Naive thymus-derived CD8-positive, alpha-beta T cell (primary cell): Measurements from ENCODE around the gene DENND5A. TPM values are rescaled to one million over a fixed set of nuclear protein-coding genes. Genes with fewer than 3 reads are reported as not detected.
"Not testable (repeated sequence)": the region's sequence is repeated elsewhere in the genome, so short reads cannot be mapped to it uniquely, and the experiment has no call there.

Experiments used
- ATAC-seq, 2 donors: fragments of 150-1000 bp; cut with Tn5 transposase in 1 of 2; sonication (Bioruptor Pico), chemical (Tn5 transposase) in 1 of 2; 1 replicate in 1 of 2; 2 replicates in 1 of 2; pipeline ENCODE4 v1.10.0; 2021; ENCODE audit warnings: mild to moderate bottlenecking in 2 of 2, moderate library complexity in 2 of 2
- POLR2A ChIA-PET: fragments of 350-600 bp; sonication (Branson Sonifier 250); formaldehyde crosslinking; loops from one replicate; lab custom pipeline; 2021; ENCODE audit warnings: antibody characterized with exemption; lab: Charles Lee
- DNase-seq, 10 donors: peaks; one replicate each; pipeline versions ENCODE4 v3.0.0 to v3.0.0-alpha.2; 2020 to 2022
- H3K27ac Mint-ChIP-seq, 10 donors: one replicate each; pipeline ENCODE4 v1.8.0; 2020 to 2022; ENCODE audit warnings: mild to moderate bottlenecking in 10 of 10, mixed read lengths in 10 of 10, moderate library complexity in 4 of 10, inconsistent platforms in 1 of 10
- H3K27me3 Mint-ChIP-seq, 5 donors: one replicate each; pipeline ENCODE4 v1.8.0; 2021 to 2022; ENCODE audit warnings: mixed read lengths in 5 of 5
- H3K36me3 Mint-ChIP-seq, 3 donors: one replicate each; pipeline ENCODE4 v1.8.0; 2020 to 2022; ENCODE audit warnings: mixed read lengths in 3 of 3, mild to moderate bottlenecking in 2 of 3, inconsistent platforms in 1 of 3
- H3K4me1 Mint-ChIP-seq, 4 donors: one replicate each; pipeline ENCODE4 v1.8.0; 2021 to 2022; ENCODE audit warnings: mixed read lengths in 4 of 4
- H3K4me3 Mint-ChIP-seq, 10 donors: one replicate each; pipeline ENCODE4 v1.8.0; 2020 to 2022; ENCODE audit warnings: mild to moderate bottlenecking in 10 of 10, mixed read lengths in 10 of 10, moderate library complexity in 6 of 10, inconsistent platforms in 1 of 10
- H3K9me3 Mint-ChIP-seq, 9 donors: one replicate each; pipeline ENCODE4 v1.8.0; 2020 to 2022; ENCODE audit warnings: mixed read lengths in 9 of 9, mild to moderate bottlenecking in 3 of 9, inconsistent platforms in 1 of 9, moderate library complexity in 1 of 9
- polyA plus RNA-seq, 3 donors: library from polyadenylated mRNA; unstranded; fragments of 300-500 nt; fragmentation: Illumina TruSeq; gene quantifications; one replicate each; pipeline ENCODE4 v1.2.3, GENCODE V29; 2021
- total RNA-seq, 8 experiments: library from RNA in 2 of 8; stranded (reverse) in 2 of 8; gene quantifications; one replicate each; pipeline ENCODE4 v1.2.3 and lab custom pipeline; 2021 to 2026

DENND5A gene
- total and polyA plus RNA-seq, 5 experiments from 2014 or later = 26.4 to 122 (median 65.3) TPM

GRCh38 chr11:9263840-9264315, 1.3 kb downstream of the DENND5A start:
- Mint-ChIP-seq H3K9me3 (no peaks in the 10 kb centered on the region), H3K4me1 (peaks cover 30 to 53% (median 45%) of the 10 kb centered on the region in 4 donors), H3K36me3 (no peaks in the 10 kb centered on the region), H3K27ac (peak overlapping the region; percentile 48 to 98 (median 94)), H3K27me3 (peaks cover 0 to 1% (median 0%) of the 10 kb centered on the region in 5 donors), H3K4me3 (peak overlapping the region; percentile 87 to 100 (median 97))
- DNase-seq (peak in 6 of 10 donors; percentile 7 to 57 (median 38)), ATAC-seq (peak; percentile 65 to 66)
- POLR2A ChIA-PET = interaction anchor here (0.7 to 4.4 kb wide), 6 partner anchors 11 to 197 kb away, joined by 3 to 42 read pairs (median 11); partner anchors contain the start of genes TMEM41B and ZNF143

GRCh38 chr11:9260838-9261146, 4.4 kb downstream of the DENND5A start:
- H3K36me3 Mint-ChIP-seq = peaks cover 0 to 11% (median 3%) of the 10 kb centered on the region in 3 donors
- H3K27me3 Mint-ChIP-seq, H3K9me3 Mint-ChIP-seq: not testable (repeated sequence)
- peak overlapping the region in 9 of 10 donors; percentile 45 to 86 (median 68) for H3K27ac Mint-ChIP-seq
- peak in 2 of 10 donors; percentile 17 to 22 for DNase-seq
- peak overlapping the region; percentile 25 to 79 (median 66) for H3K4me3 Mint-ChIP-seq
- ATAC-seq = peak in 1 of 2 donors; percentile 21
- POLR2A ChIA-PET = interaction anchor here (0.5 to 1.4 kb wide), 4 partner anchors 8 to 200 kb away, joined by 3 to 9 read pairs (median 4); partner anchors contain the start of gene ZNF143
- peaks cover 28 to 54% (median 45%) of the 10 kb centered on the region in 4 donors for H3K4me1 Mint-ChIP-seq

GRCh38 chr11:9259981-9260837, 4.9 kb downstream of the DENND5A start:
- Mint-ChIP-seq H3K4me3 (peak overlapping the region in 9 of 10 donors; percentile 20 to 72 (median 60)), H3K4me1 (peaks cover 28 to 54% (median 43%) of the 10 kb centered on the region in 4 donors), H3K36me3 (peaks cover 0 to 17% (median 3%) of the 10 kb centered on the region in 3 donors), H3K27me3 (no peaks in the 10 kb centered on the region), H3K9me3 (no peaks in the 10 kb centered on the region), H3K27ac (peak overlapping the region in 5 of 10 donors; percentile 2 to 66 (median 61))
- ATAC-seq = no peak
- DNase-seq = no peak
- POLR2A ChIA-PET = interaction anchor here (0.5 to 1.4 kb wide), 6 partner anchors 8 to 299 kb away, joined by 3 to 9 read pairs (median 4); partner anchors contain the start of gene ZNF143

- H3K27me3 Mint-ChIP-seq, H3K4me3 Mint-ChIP-seq, H3K9me3 Mint-ChIP-seq, DNase-seq, ATAC-seq, POLR2A ChIA-PET: not testable (repeated sequence)
- peaks cover 29 to 60% (median 41%) of the 10 kb centered on the region in 4 donors for H3K4me1 Mint-ChIP-seq
- peak overlapping the region in 3 of 10 donors; percentile 11 to 43 (median 11) for H3K27ac Mint-ChIP-seq
- H3K36me3 Mint-ChIP-seq = peaks cover 0 to 22% (median 7%) of the 10 kb centered on the region in 3 donors
Observed at GRCh38 chr11:9258279-9258678, 6.9 kb downstream of the DENND5A start.

GRCh38 chr11:9254416-9254815, 10.7 kb downstream of the DENND5A start:
- no peaks in the 10 kb centered on the region for H3K27me3 Mint-ChIP-seq

GRCh38 chr11:9253086-9253485, 12.1 kb downstream of the DENND5A start:
- Mint-ChIP-seq H3K9me3 (no peaks in the 10 kb centered on the region), H3K27ac (peak overlapping the region in 9 of 10 donors; percentile 55 to 91 (median 75)), H3K4me3 (peak overlapping the region in 6 of 10 donors; percentile 11 to 72 (median 29)), H3K36me3 (peaks cover 0 to 17% (median 5%) of the 10 kb centered on the region in 3 donors), H3K27me3 (no peaks in the 10 kb centered on the region), H3K4me1 (peaks cover 20 to 66% (median 51%) of the 10 kb centered on the region in 4 donors)
- DNase-seq = no peak
- POLR2A ChIA-PET = interaction anchor here (4.9 kb wide), 1 partner anchor 11 kb away, joined by 42 read pairs; the partner anchor contains the start of gene DENND5A
- no peak for ATAC-seq

More at GRCh38 chr11:9254416-9254815, 10.7 kb downstream of the DENND5A start:
- no peak for DNase-seq
- H3K4me1 Mint-ChIP-seq = peaks cover 18 to 64% (median 40%) of the 10 kb centered on the region in 4 donors
- POLR2A ChIA-PET = interaction anchor here (1.1 to 4.9 kb wide), 2 partner anchors 10 to 207 kb away, joined by 3 to 42 read pairs; partner anchors contain the start of genes DENND5A and ZNF143
- H3K36me3 Mint-ChIP-seq = peaks cover 0 to 22% (median 7%) of the 10 kb centered on the region in 3 donors
- peak overlapping the region in 1 of 10 donors; percentile 13 for H3K4me3 Mint-ChIP-seq
- H3K27ac Mint-ChIP-seq = peak overlapping the region in 8 of 10 donors; percentile 0 to 78 (median 34)
- H3K9me3 Mint-ChIP-seq = no peaks in the 10 kb centered on the region
- no peak for ATAC-seq

- H3K36me3 Mint-ChIP-seq = peaks cover 0 to 16% (median 5%) of the 10 kb centered on the region in 3 donors
- H3K4me3 Mint-ChIP-seq = peak overlapping the region; percentile 13 to 78 (median 68)
- H3K9me3 Mint-ChIP-seq = no peaks in the 10 kb centered on the region
- peak in 2 of 10 donors; percentile 36 to 43 for DNase-seq
- ATAC-seq = peak; percentile 33 to 50
- H3K27me3 Mint-ChIP-seq = no peaks in the 10 kb centered on the region
- POLR2A ChIA-PET = interaction anchor here (0.7 to 4.9 kb wide), 6 partner anchors 10 to 134 kb away, joined by 3 to 42 read pairs (median 4); partner anchors contain the start of gene DENND5A
- peak overlapping the region; percentile 60 to 93 (median 87) for H3K27ac Mint-ChIP-seq
- H3K4me1 Mint-ChIP-seq = peaks cover 25 to 74% (median 63%) of the 10 kb centered on the region in 4 donors
Observed at GRCh38 chr11:9251311-9251710, 13.8 kb downstream of the DENND5A start.

GRCh38 chr11:9250139-9250582, 15.0 kb downstream of the DENND5A start:
- Mint-ChIP-seq H3K4me3 (peak overlapping the region; percentile 44 to 79 (median 62)), H3K4me1 (peaks cover 28 to 81% (median 68%) of the 10 kb centered on the region in 4 donors), H3K9me3 (no peaks in the 10 kb centered on the region), H3K27me3 (no peaks in the 10 kb centered on the region), H3K36me3 (peaks cover 0 to 4% (median 4%) of the 10 kb centered on the region in 3 donors), H3K27ac (peak overlapping the region; percentile 60 to 93 (median 87))
- DNase-seq = peak in 9 of 10 donors; percentile 13 to 84 (median 59)
- ATAC-seq = peak; percentile 90 to 91
- POLR2A ChIA-PET = interaction anchor here (0.8 to 4.9 kb wide), 8 partner anchors 11 to 209 kb away, joined by 3 to 42 read pairs (median 7); partner anchors contain the start of genes DENND5A and TMEM41B

- ATAC-seq (no peak), DNase-seq (no peak)
- Mint-ChIP-seq H3K27me3 (no peaks in the 10 kb centered on the region), H3K9me3 (no peaks in the 10 kb centered on the region), H3K4me3 (peak overlapping the region in 5 of 10 donors; percentile 18 to 79 (median 61)), H3K36me3 (peaks cover 0 to under 1% (median 0%) of the 10 kb centered on the region in 3 donors), H3K27ac (peak overlapping the region in 9 of 10 donors; percentile 40 to 93 (median 78)), H3K4me1 (peaks cover 26 to 79% (median 65%) of the 10 kb centered on the region in 4 donors)
- POLR2A ChIA-PET = interaction anchor here (2.5 to 2.8 kb wide), 2 partner anchors 12 to 64 kb away, joined by 9 read pairs; partner anchors contain the start of gene TMEM41B
Observed at GRCh38 chr11:9249252-9249651, 15.9 kb downstream of the DENND5A start.

- POLR2A ChIA-PET = interaction anchor here (1.1 kb wide), 1 partner anchor 14 kb away, joined by 7 read pairs; no protein-coding TSS in a partner anchor
- H3K27ac Mint-ChIP-seq = peak overlapping the region; percentile 19 to 93 (median 78)
Observed at GRCh38 chr11:9247863-9248262, 17.3 kb downstream of the DENND5A start.

GRCh38 chr11:9236242-9236641, 28.9 kb downstream of the DENND5A start:
- H3K9me3 Mint-ChIP-seq, POLR2A ChIA-PET, ATAC-seq, H3K27me3 Mint-ChIP-seq, H3K36me3 Mint-ChIP-seq, DNase-seq: not testable (repeated sequence)
- H3K27ac Mint-ChIP-seq = peak overlapping the region in 2 of 10 donors; percentile 37 to 57
- peaks cover 28 to 60% (median 57%) of the 10 kb centered on the region in 4 donors for H3K4me1 Mint-ChIP-seq
- peak overlapping the region in 1 of 10 donors; percentile 41 for H3K4me3 Mint-ChIP-seq

More at GRCh38 chr11:9247863-9248262, 17.3 kb downstream of the DENND5A start:
- H3K36me3 Mint-ChIP-seq = no peaks in the 10 kb centered on the region
- DNase-seq (no peak), ATAC-seq (no peak)
- H3K4me1 Mint-ChIP-seq = peaks cover 26 to 76% (median 62%) of the 10 kb centered on the region in 4 donors
- H3K9me3 Mint-ChIP-seq = no peaks in the 10 kb centered on the region
- H3K27me3 Mint-ChIP-seq = no peaks in the 10 kb centered on the region
- H3K4me3 Mint-ChIP-seq = peak overlapping the region in 4 of 10 donors; percentile 26 to 77 (median 46)
